Astrocyte (in vitro differentiated cells and primary cell): ENCODE results near the gene GPR180. TPM values are rescaled to one million over a fixed set of nuclear protein-coding genes. Genes with fewer than 3 reads are reported as not detected.

Experiments
- DNase-seq: peaks from one replicate; pipeline ENCODE4 v3.0.0-alpha.2; 2010; ENCODE audit warnings: low read depth
- FAIRE-seq: peaks from 2 replicates; lab custom pipeline; 2011; peaks lifted over from hg19 to GRCh38; lab: Jason Lieb, UNC
- H2AFZ ChIP-seq: 2 replicates; pipeline ENCODE4 v1.6.0; 2012; ENCODE audit warnings: low read depth, low read length, inconsistent platforms
- H3K27ac ChIP-seq: 2 replicates; pipeline ENCODE4 v1.5.1; 2011; ENCODE audit warnings: low read depth, low read length, inconsistent platforms
- H3K27me3 ChIP-seq: 2 replicates; pipeline ENCODE4 v1.6.0; 2011; ENCODE audit warnings: low read length, inconsistent platforms; ENCODE audit not compliant: insufficient read depth
- H3K36me3 ChIP-seq: 2 replicates; pipeline ENCODE4 v1.5.1; 2011; ENCODE audit warnings: low read length, inconsistent platforms; ENCODE audit not compliant: insufficient read depth
- H3K4me1 ChIP-seq: 2 replicates; pipeline ENCODE4 v1.5.1; 2011; ENCODE audit warnings: low read length, inconsistent platforms; ENCODE audit not compliant: insufficient read depth
- H3K4me2 ChIP-seq: 2 replicates; pipeline ENCODE4 v1.6.0; 2012; ENCODE audit warnings: low read length, inconsistent platforms
- H3K4me3 ChIP-seq: 2 replicates; pipeline ENCODE4 v1.5.1; 2011; ENCODE audit warnings: low read depth, mild to moderate bottlenecking, low read length, inconsistent platforms; ENCODE audit not compliant: insufficient read depth
- H3K79me2 ChIP-seq: 2 replicates; pipeline ENCODE4 v1.6.0; 2012; ENCODE audit warnings: mild to moderate bottlenecking, low read length, inconsistent platforms; ENCODE audit not compliant: insufficient read depth
- H3K9ac ChIP-seq: 2 replicates; pipeline ENCODE4 v1.6.0; 2012; ENCODE audit warnings: mild to moderate bottlenecking, low read length, inconsistent platforms
- H3K9me3 ChIP-seq: 2 replicates; pipeline ENCODE4 v1.5.1; 2012; ENCODE audit warnings: low read depth, mild to moderate bottlenecking, low read length, inconsistent platforms; ENCODE audit not compliant: insufficient read depth
- H4K20me1 ChIP-seq: 2 replicates; pipeline ENCODE4 v1.6.0; 2012; ENCODE audit warnings: low read length, inconsistent platforms; ENCODE audit not compliant: insufficient read depth
- H3K27ac Mint-ChIP-seq: one replicate; pipeline ENCODE4 v1.8.0; 2021; ENCODE audit warnings: mild to moderate bottlenecking, mixed read lengths; ENCODE audit not compliant: unreplicated experiment
- H3K27me3 Mint-ChIP-seq: one replicate; pipeline ENCODE4 v1.8.0; 2021; ENCODE audit warnings: low read depth, mixed read lengths; ENCODE audit not compliant: unreplicated experiment
- H3K36me3 Mint-ChIP-seq: one replicate; pipeline ENCODE4 v1.8.0; 2021; ENCODE audit warnings: low read depth, mixed read lengths; ENCODE audit not compliant: unreplicated experiment
- H3K4me1 Mint-ChIP-seq: one replicate; pipeline ENCODE4 v1.8.0; 2021; ENCODE audit warnings: low read depth, mixed read lengths; ENCODE audit not compliant: unreplicated experiment
- H3K4me3 Mint-ChIP-seq: one replicate; pipeline ENCODE4 v1.8.0; 2021; ENCODE audit warnings: mild to moderate bottlenecking, moderate library complexity, mixed read lengths; ENCODE audit not compliant: unreplicated experiment
- H3K9me3 Mint-ChIP-seq: one replicate; pipeline ENCODE4 v1.8.0; 2021; ENCODE audit warnings: mild to moderate bottlenecking, mixed read lengths; ENCODE audit not compliant: unreplicated experiment
- EZH2 ChIP-seq: IDR thresholded peaks from 2 replicates; pipeline ENCODE4 v1.6.1; 2012; ENCODE audit warnings: mild to moderate bottlenecking, low read length, inconsistent platforms; ENCODE audit not compliant: insufficient read depth
- total RNA-seq: library from RNA; stranded (reverse); gene quantifications from 2 replicates; pipeline ENCODE4 v1.2.1, GENCODE V29; 2021
- TF ChIP-seq, protein P1 (sequence below): IDR thresholded peaks from 2 replicates; pipeline ENCODE4 v1.5.1; 2011; ENCODE audit warnings: low read depth, mild to moderate bottlenecking, inconsistent platforms, low read length, moderate library complexity; ENCODE audit not compliant: insufficient read depth

GPR180 gene
- total RNA-seq, 1 donor from 2014 or later: 10.0 TPM

DNA sequence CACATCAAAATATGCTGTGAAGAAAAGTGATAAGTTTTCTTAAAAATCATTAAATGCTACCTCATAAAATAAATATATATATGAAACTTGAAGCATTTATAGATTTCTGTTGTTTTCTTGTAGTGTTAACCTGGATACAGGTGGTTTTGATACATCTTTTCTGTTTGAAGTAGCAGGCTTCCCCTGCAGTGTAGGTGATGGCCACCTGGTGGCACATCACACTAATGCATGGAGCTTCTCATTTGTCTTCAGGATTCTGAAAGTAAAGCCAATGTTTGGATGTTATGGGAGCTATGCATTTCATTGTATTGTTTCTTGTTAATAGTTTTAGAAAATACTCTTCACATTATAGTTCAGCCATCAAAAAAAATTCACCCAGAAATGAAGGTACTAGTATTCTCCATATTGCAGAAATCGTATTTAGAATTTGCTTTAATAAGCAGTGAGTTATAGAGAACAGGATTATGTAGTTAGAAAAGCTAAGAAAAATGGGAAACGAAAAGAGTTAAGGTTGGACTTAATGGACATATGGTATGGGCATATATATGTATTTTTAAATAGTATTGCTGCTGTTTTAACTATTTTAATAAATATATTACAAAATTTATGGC, 18.7 kb downstream of the GPR180 start:
- Histone ChIP-seq H3K9ac (no peak overlapping the region), H3K27ac (no peak overlapping the region), H3K27me3 (no peaks in the 10 kb centered on the region), H2AFZ (no peak overlapping the region), H3K4me3 (no peak overlapping the region), H3K79me2 (peaks cover 3% of the 10 kb centered on the region), H3K9me3 (no peaks in the 10 kb centered on the region), H3K36me3 (peaks cover 20% of the 10 kb centered on the region), H3K4me1 (no peaks in the 10 kb centered on the region), H4K20me1 (peaks cover 36% of the 10 kb centered on the region), H3K4me2 (no peak overlapping the region)
- Mint-ChIP-seq H3K36me3 (no peaks in the 10 kb centered on the region), H3K27ac (no peak overlapping the region), H3K9me3 (no peaks in the 10 kb centered on the region), H3K27me3 (no peaks in the 10 kb centered on the region), H3K4me1 (no peaks in the 10 kb centered on the region), H3K4me3 (no peak overlapping the region)
- DNase-seq (no peak), FAIRE-seq (no peak)
- TF ChIP-seq, protein P1, sequence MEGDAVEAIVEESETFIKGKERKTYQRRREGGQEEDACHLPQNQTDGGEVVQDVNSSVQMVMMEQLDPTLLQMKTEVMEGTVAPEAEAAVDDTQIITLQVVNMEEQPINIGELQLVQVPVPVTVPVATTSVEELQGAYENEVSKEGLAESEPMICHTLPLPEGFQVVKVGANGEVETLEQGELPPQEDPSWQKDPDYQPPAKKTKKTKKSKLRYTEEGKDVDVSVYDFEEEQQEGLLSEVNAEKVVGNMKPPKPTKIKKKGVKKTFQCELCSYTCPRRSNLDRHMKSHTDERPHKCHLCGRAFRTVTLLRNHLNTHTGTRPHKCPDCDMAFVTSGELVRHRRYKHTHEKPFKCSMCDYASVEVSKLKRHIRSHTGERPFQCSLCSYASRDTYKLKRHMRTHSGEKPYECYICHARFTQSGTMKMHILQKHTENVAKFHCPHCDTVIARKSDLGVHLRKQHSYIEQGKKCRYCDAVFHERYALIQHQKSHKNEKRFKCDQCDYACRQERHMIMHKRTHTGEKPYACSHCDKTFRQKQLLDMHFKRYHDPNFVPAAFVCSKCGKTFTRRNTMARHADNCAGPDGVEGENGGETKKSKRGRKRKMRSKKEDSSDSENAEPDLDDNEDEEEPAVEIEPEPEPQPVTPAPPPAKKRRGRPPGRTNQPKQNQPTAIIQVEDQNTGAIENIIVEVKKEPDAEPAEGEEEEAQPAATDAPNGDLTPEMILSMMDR: peak; percentile 78
- TF ChIP-seq EZH2: no peak

DNA sequence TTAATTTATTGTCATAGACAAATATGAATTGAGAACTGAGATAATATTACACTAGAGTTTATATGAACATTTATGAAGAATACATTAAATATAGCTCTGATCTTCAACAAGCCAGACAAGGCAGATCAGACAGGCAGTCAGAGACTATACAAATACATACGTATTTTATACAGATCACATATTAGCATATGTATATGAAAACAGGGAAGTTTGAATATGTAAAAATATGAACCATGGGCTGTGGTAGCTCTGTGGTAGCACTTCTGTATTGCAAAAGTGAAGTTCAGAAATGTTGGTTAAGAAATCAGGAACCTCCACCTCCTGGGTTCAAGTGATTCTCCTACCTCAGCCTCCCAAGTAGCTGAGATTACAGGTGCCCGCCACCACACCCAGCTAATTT, 20.7 kb downstream of the GPR180 start:
- H2AFZ ChIP-seq: no peak overlapping the region
- Mint-ChIP-seq H3K9me3 (no peaks in the 10 kb centered on the region), H3K4me1 (no peaks in the 10 kb centered on the region), H3K27me3 (no peaks in the 10 kb centered on the region), H3K36me3 (peaks cover 3% of the 10 kb centered on the region), H3K27ac (no peak overlapping the region), H3K4me3 (no peak overlapping the region)
- no peaks in the 10 kb centered on the region for H3K9me3 ChIP-seq
- DNase-seq (no peak), FAIRE-seq (no peak)
- no peak overlapping the region for H3K4me2 ChIP-seq
- peaks cover 3% of the 10 kb centered on the region for H3K79me2 ChIP-seq
- H3K27me3 ChIP-seq: no peaks in the 10 kb centered on the region
- no peak overlapping the region for H3K9ac ChIP-seq
- H4K20me1 ChIP-seq: peaks cover 25% of the 10 kb centered on the region
- peaks cover 28% of the 10 kb centered on the region for H3K36me3 ChIP-seq
- TF ChIP-seq, protein P1: no peak
- no peak for TF ChIP-seq EZH2
- H3K4me1 ChIP-seq: no peaks in the 10 kb centered on the region
- H3K27ac ChIP-seq: no peak overlapping the region
- H3K4me3 ChIP-seq: no peak overlapping the region

DNA sequence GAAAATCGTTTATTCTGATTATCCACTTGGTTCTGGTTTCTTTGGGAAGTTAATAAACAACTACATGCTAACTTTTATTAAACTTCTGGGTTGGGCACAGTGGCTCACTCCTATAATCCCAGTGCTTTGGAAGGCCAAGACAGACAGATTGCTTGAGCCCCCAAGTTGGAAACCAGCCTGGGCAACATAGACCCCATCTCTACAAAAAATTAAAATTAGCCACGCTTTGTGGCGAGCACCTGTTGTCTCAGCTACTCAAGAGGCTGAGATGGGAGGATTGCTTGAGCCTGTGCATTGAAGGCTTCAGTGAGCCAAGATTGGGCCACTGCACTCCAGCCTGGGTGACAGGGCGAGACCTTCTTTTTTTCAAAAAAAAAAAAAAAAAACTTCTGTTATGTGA, 21.7 kb downstream of the GPR180 start:
- peaks cover 28% of the 10 kb centered on the region for H3K36me3 ChIP-seq
- no peaks in the 10 kb centered on the region for H3K27me3 Mint-ChIP-seq
- no peaks in the 10 kb centered on the region for H3K27me3 ChIP-seq
- H3K79me2 ChIP-seq: no peaks in the 10 kb centered on the region
- no peak overlapping the region for H3K4me3 ChIP-seq
- H3K4me1 ChIP-seq: no peaks in the 10 kb centered on the region
- H3K9me3 ChIP-seq: no peaks in the 10 kb centered on the region
- no peak overlapping the region for H3K4me2 ChIP-seq
- DNase-seq: no peak
- FAIRE-seq: no peak
- no peak for TF ChIP-seq EZH2
- TF ChIP-seq, protein P1: no peak
- H3K4me1 Mint-ChIP-seq: no peaks in the 10 kb centered on the region
- H3K36me3 Mint-ChIP-seq: peaks cover 4% of the 10 kb centered on the region
- no peak overlapping the region for H2AFZ ChIP-seq
- no peak overlapping the region for H3K4me3 Mint-ChIP-seq
- H3K9ac ChIP-seq: no peak overlapping the region
- H3K9me3 Mint-ChIP-seq: no peaks in the 10 kb centered on the region
- no peak overlapping the region for H3K27ac ChIP-seq
- H3K27ac Mint-ChIP-seq: no peak overlapping the region
- peaks cover 16% of the 10 kb centered on the region for H4K20me1 ChIP-seq
